ENCODE data around the gene TEX101. TPM values are rescaled to one million over a fixed set of nuclear protein-coding genes. Genes with fewer than 3 reads are reported as not detected.
"Not testable (repeated sequence)": the region's sequence is repeated elsewhere in the genome, so short reads cannot be mapped to it uniquely, and the experiment has no call there.

The TEX101 gene, protein sequence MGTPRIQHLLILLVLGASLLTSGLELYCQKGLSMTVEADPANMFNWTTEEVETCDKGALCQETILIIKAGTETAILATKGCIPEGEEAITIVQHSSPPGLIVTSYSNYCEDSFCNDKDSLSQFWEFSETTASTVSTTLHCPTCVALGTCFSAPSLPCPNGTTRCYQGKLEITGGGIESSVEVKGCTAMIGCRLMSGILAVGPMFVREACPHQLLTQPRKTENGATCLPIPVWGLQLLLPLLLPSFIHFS
- total RNA-seq = under 1 TPM in 1 of 4 donors, not detected in 3; 0.81 TPM

DNA sequence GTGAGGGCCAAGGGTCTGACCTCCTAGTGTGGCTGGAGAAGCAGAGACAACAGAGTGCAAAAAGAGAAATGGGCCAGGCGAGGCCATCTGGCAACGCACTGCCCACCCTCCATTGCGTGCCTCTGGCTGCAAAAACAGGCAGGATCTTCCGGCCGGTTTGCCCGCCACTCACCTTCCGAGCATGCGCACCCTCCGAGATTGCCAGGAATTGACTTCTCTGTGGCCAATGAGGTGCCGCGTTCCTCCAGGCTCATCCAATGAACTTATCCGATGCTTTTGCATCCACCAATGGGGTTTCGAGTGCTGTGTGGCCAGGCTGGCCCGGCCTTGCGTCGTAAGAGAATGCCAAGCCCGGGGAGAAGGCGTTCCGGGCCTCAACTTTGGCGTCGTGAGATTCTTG is at the start of gene TEX101:
TEX101 (plus strand) TSS at position 337 of the 400 bp plus-strand sequence. CDS start 1,030 bp downstream, outside the sequence.
- DNase-seq = no peak
- H3K36me3 ChIP-seq = no peaks in the 10 kb centered on the region
- H3K9me3 ChIP-seq = no peaks in the 10 kb centered on the region
- H3K27ac ChIP-seq = no peak within 1 kb of the TSS
- no peaks in the 10 kb centered on the region for H3K27me3 ChIP-seq
- H3K4me1 ChIP-seq = no peaks in the 10 kb centered on the region
- TF ChIP-seq POLR2A (IDR thresholded peaks at IDR 0.05) = no peak
- TF ChIP-seq, protein P1, sequence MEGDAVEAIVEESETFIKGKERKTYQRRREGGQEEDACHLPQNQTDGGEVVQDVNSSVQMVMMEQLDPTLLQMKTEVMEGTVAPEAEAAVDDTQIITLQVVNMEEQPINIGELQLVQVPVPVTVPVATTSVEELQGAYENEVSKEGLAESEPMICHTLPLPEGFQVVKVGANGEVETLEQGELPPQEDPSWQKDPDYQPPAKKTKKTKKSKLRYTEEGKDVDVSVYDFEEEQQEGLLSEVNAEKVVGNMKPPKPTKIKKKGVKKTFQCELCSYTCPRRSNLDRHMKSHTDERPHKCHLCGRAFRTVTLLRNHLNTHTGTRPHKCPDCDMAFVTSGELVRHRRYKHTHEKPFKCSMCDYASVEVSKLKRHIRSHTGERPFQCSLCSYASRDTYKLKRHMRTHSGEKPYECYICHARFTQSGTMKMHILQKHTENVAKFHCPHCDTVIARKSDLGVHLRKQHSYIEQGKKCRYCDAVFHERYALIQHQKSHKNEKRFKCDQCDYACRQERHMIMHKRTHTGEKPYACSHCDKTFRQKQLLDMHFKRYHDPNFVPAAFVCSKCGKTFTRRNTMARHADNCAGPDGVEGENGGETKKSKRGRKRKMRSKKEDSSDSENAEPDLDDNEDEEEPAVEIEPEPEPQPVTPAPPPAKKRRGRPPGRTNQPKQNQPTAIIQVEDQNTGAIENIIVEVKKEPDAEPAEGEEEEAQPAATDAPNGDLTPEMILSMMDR (IDR thresholded peaks at IDR 0.05) = no peak
- intact Hi-C loops (cut with DNase I) = no loop called here
- WGBS, 2 donors = 96 to 97% methylated on average over 21 of the region's 21 CpGs
- no peak within 1 kb of the TSS for H3K4me3 ChIP-seq (replicated peaks in 1 of 3)

DNA sequence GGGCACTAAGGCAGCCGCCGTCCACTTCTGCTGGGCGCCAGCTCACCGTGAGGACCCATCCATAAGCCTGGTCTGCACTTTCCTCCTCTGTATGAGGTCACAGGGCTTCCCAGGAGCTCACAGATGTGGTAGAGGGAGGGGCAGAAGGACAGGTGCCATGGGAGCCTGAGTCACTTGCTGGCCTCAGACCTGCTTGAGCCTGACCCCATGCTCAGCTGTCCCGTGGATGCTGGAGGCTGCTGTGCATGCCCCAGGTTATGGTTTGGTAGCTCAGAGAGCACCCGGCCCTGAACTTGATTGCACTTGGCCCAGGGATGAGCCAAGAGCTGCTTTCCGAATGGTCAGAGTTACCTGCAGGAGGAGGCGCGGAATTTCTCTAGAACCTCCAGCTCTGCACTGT is 49.0 kb upstream of the TEX101 start:
- H3K9me3 ChIP-seq; DNase-seq; H3K4me3 ChIP-seq (replicated peaks in 1 of 3); H3K27me3 ChIP-seq; H3K4me1 ChIP-seq; H3K27ac ChIP-seq; H3K36me3 ChIP-seq; intact Hi-C loops (cut with DNase I): not testable (repeated sequence)
- WGBS, 2 donors = 79 to 81% methylated on average over 5 of the region's 9 CpGs

DNA sequence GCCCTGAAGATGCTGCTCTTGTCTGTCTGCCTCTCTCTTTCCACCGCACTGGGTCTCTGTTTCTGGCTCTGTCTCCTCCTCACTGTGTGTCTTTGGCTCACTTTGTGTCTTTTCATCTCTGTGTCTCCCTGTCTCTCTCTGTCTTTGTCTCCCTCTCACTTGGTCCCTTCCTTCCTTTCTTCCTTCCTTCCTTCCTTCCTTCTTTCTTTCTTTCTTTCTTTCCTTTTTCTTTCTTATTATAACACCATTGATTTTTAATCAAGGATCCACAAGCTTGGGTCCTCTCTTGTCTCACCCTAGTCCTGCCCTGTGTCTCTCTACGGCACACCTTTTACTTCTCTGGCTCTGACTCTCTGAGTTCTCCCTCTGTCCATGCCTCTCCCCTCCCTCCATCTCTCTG is 46.9 kb upstream of the TEX101 start:
- intact Hi-C loops (cut with DNase I) = no loop called here
- H3K4me3 ChIP-seq (replicated peaks in 1 of 3) = no peak overlapping the region
- no peaks in the 10 kb centered on the region for H3K36me3 ChIP-seq
- H3K9me3 ChIP-seq = no peaks in the 10 kb centered on the region
- 75 to 83% methylated on average over 2 of the region's 2 CpGs for WGBS, 2 donors
- H3K27ac ChIP-seq = no peak overlapping the region
- TF ChIP-seq, protein P1 (IDR thresholded peaks at IDR 0.05) = no peak
- TF ChIP-seq POLR2A (IDR thresholded peaks at IDR 0.05) = no peak
- DNase-seq = no peak
- H3K27me3 ChIP-seq = no peaks in the 10 kb centered on the region
- H3K4me1 ChIP-seq = no peaks in the 10 kb centered on the region

DNA sequence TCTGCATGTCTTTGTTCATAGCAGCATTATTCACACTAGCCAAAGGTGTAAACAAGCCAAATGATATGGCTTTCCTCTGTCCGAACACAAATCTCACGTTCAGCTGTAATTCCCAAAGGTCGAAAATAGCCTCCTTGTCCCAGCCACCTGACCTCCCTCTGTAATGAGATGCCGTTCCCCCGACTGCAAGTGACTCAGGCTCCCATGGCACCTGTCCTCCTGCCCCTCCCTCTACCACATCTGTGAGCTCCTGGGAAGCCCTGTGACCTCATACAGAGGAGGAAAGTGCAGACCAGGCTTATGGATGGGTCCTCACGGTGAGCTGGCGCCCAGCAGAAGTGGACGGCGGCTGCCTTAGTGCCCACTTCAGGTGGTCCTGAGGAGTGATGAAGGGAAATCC is 45.8 kb upstream of the TEX101 start:
- intact Hi-C loops (cut with DNase I); H3K27me3 ChIP-seq; H3K4me1 ChIP-seq; H3K36me3 ChIP-seq; H3K4me3 ChIP-seq (replicated peaks in 1 of 3); H3K9me3 ChIP-seq; DNase-seq; H3K27ac ChIP-seq: not testable (repeated sequence)
- WGBS, 2 donors = 46 to 61% methylated on average over 5 to 6 of the region's 9 CpGs

DNA sequence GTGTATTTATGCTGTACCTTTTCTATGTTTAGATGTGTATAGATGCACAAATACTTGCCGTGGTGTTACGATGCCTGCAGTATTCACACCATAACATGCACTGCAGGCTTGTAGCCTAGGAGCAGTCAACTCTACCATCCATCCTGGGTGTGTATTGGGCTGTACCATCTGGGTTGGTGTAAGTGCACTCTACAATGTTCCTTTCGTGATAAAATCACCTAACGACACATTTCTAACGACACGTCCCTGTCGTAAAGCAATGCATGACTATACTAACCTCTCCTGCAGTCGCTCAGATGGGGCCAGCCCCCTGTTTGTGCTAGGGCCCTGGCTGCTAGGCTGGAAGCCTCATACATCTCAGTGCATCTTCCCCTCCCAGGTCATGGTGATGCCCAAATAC is 42.8 kb upstream of the TEX101 start:
- Histone ChIP-seq H3K9me3 (no peaks in the 10 kb centered on the region), H3K36me3 (no peaks in the 10 kb centered on the region), H3K4me1 (no peaks in the 10 kb centered on the region), H3K27me3 (no peaks in the 10 kb centered on the region), H3K27ac (no peak overlapping the region), H3K4me3 (replicated peaks in 1 of 3) (no peak overlapping the region)
- no peak for DNase-seq
- intact Hi-C loops (cut with DNase I) = no loop called here
- TF ChIP-seq POLR2A (IDR thresholded peaks at IDR 0.05) = no peak
- TF ChIP-seq, protein P1 (IDR thresholded peaks at IDR 0.05) = no peak
- WGBS, 2 donors = 69 to 72% methylated on average over 7 to 8 of the region's 8 CpGs

DNA sequence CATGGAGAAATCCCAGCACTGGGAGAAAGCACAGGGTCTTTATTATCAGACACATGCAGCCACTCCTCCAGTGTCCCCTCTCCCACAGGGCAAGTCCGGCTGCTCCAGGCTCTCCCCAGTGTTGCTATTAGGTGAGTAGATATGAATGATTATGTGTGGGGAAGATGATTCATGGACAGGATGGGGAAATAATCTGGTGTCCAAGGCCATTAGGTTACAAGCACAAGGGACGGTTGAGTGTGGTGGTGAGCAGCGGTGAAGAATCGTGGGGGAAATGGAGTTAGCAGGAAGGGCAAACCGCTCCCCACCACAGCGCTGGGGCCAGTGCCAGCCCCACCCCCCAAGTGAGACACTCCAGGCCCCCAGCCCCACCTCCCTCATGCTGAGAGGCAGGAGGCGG is 42.2 kb upstream of the TEX101 start:
- Histone ChIP-seq H3K9me3 (no peaks in the 10 kb centered on the region), H3K4me1 (no peaks in the 10 kb centered on the region), H3K27me3 (no peaks in the 10 kb centered on the region), H3K36me3 (no peaks in the 10 kb centered on the region), H3K27ac (no peak overlapping the region), H3K4me3 (replicated peaks in 1 of 3) (no peak overlapping the region)
- DNase-seq = no peak
- TF ChIP-seq POLR2A (IDR thresholded peaks at IDR 0.05) = no peak
- TF ChIP-seq, protein P1 (IDR thresholded peaks at IDR 0.05) = no peak
- 70 to 87% methylated on average over 7 of the region's 7 CpGs for WGBS, 2 donors
- intact Hi-C loops (cut with DNase I) = no loop called here

DNA sequence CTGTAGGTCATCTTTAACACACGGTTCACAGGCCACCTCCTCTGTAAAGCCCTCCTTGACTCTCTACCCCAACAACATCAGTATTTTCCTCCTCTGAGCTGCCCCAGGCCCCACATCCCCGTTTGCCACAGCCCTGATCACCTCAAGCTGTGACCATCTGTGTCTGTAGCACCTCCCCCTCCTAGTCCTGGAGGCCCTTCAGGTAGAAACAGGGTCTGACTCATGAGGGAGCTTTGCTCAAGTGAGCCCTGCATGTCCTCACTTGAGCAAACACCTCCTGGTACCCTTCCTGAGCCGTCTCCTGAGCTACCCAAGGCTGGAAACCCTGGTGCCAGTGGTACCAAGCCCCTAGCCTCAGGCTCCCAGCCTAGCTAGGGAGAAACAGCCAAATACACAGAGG is 37.1 kb upstream of the TEX101 start:
- WGBS, 2 donors = no CpG with 5 or more reads among the region's 3 CpGs
- H3K36me3 ChIP-seq = not testable (repeated sequence)

More for the DNA sequence above, 37.1 kb upstream of the TEX101 start:
- H3K27me3 ChIP-seq; intact Hi-C loops (cut with DNase I); H3K4me3 ChIP-seq (replicated peaks in 1 of 3); H3K4me1 ChIP-seq; H3K9me3 ChIP-seq; H3K27ac ChIP-seq; DNase-seq: not testable (repeated sequence)

All from thyroid gland (tissue), 4 donors.